Measurements from ENCODE around the gene CPSF4.

DNA sequence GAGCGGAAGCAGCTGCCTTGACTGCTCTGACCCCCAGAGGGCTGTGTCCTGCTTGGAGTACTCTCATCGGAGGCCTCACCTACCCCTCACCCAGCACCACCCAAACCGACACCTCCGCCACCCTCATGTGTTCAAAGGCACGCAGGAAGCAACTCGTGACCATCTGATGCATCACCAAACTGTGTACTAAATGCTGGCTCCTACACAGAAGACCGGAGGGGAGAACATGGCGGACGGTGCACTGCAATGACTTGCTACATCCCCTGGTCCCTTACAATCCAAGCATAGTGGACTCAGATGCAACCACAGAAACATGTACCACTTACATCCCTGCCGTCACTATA, 33.8 kb upstream of the CPSF4 start:
- TF ChIP-seq, protein P1, sequence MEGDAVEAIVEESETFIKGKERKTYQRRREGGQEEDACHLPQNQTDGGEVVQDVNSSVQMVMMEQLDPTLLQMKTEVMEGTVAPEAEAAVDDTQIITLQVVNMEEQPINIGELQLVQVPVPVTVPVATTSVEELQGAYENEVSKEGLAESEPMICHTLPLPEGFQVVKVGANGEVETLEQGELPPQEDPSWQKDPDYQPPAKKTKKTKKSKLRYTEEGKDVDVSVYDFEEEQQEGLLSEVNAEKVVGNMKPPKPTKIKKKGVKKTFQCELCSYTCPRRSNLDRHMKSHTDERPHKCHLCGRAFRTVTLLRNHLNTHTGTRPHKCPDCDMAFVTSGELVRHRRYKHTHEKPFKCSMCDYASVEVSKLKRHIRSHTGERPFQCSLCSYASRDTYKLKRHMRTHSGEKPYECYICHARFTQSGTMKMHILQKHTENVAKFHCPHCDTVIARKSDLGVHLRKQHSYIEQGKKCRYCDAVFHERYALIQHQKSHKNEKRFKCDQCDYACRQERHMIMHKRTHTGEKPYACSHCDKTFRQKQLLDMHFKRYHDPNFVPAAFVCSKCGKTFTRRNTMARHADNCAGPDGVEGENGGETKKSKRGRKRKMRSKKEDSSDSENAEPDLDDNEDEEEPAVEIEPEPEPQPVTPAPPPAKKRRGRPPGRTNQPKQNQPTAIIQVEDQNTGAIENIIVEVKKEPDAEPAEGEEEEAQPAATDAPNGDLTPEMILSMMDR (IDR thresholded peaks at IDR 0.05; ENCODE audit: poor library complexity, severe bottlenecking), result no peak
- TF ChIP-seq REST (IDR thresholded peaks at IDR 0.05; ENCODE audit: borderline replicate concordance), result no peak
- TF ChIP-seq EP300 (conservative IDR thresholded peaks at IDR 0.05; ENCODE audit: poor library complexity, severe bottlenecking), result no peak
- TF ChIP-seq RAD21 (conservative IDR thresholded peaks at IDR 0.05), result no peak
- TF ChIP-seq EZH2 (IDR thresholded peaks at IDR 0.05; ENCODE audit: borderline replicate concordance, insufficient read depth, low read length, poor library complexity, severe bottlenecking), result no peak
- no peak for TF ChIP-seq POLR2AphosphoS5 (IDR thresholded peaks at IDR 0.05)
- no peak for TF ChIP-seq TAF1 (IDR thresholded peaks at IDR 0.05; ENCODE audit: low read depth)
- TF ChIP-seq SMC3 (conservative IDR thresholded peaks at IDR 0.05; ENCODE audit: poor library complexity), result no peak

Data from neural cell (in vitro differentiated cells).